Endothelial cell of umbilical vein (primary cell): Measurements from ENCODE around the gene AKT1. TPM values are rescaled to one million over a fixed set of nuclear protein-coding genes. Genes with fewer than 3 reads are reported as not detected.

Experiments
- BruUV-seq: library from RNA; stranded (reverse); fragments of 400-500 nt; replicated peaks from 2 replicates; lab custom pipeline; 2021; lab: Mats Ljungman, UMichigan
- CTCF ChIA-PET: fragments of 300-600, 350-600 bp; sonication (Branson Sonifier 250); formaldehyde crosslinking; loops from one replicate; lab custom pipeline; 2021; ENCODE audit warnings: antibody characterized with exemption, inconsistent platforms; lab: Charles Lee
- POLR2A ChIA-PET: fragments of 300-600, 350-600 bp; sonication (Branson Sonifier 250); formaldehyde crosslinking; loops from one replicate; lab custom pipeline; 2021; ENCODE audit warnings: antibody characterized with exemption, inconsistent platforms; lab: Charles Lee
- DNase-seq: peaks from one replicate; pipeline ENCODE4 v3.0.0-alpha.2; 2011; ENCODE audit warnings: low read depth, low spot score
- FAIRE-seq: peaks from 2 replicates; lab custom pipeline; 2011; peaks lifted over from hg19 to GRCh38; lab: Jason Lieb, UNC
- H2AFZ ChIP-seq: 2 replicates; pipeline ENCODE4 v1.6.0; 2012; ENCODE audit warnings: low read depth, low read length, control low read depth, inconsistent platforms
- H3K27ac ChIP-seq: 2 replicates; pipeline ENCODE4 v1.5.1; 2011; ENCODE audit warnings: low read depth, mild to moderate bottlenecking, control low read depth, low read length, moderate library complexity; ENCODE audit not compliant: insufficient read depth
- H3K27me3 ChIP-seq, 2 experiments: 2 replicates each; pipeline versions ENCODE4 v1.6.0 to v1.6.1; 2011; ENCODE audit warnings: low read length in 2 of 2, mixed read lengths in 1 of 2; ENCODE audit not compliant: control insufficient read depth in 2 of 2, insufficient read depth in 2 of 2
- H3K36me3 ChIP-seq, 2 experiments: 2 replicates in 1 of 2; 3 replicates in 1 of 2; pipeline ENCODE4 v1.5.1; 2011; ENCODE audit warnings: low read length in 2 of 2, mild to moderate bottlenecking in 1 of 2, moderate library complexity in 1 of 2; ENCODE audit not compliant: control insufficient read depth in 2 of 2, insufficient read depth in 2 of 2; ENCODE audit errors: extremely low read depth in 1 of 2
- H3K4me1 ChIP-seq: 3 replicates; pipeline ENCODE4 v1.5.1; 2011; ENCODE audit warnings: mild to moderate bottlenecking, low read length; ENCODE audit not compliant: control insufficient read depth, insufficient read depth; ENCODE audit errors: extremely low read depth
- H3K4me2 ChIP-seq: 2 replicates; pipeline ENCODE4 v1.6.1; 2011; ENCODE audit warnings: low read length, control low read depth, mixed read lengths; ENCODE audit not compliant: insufficient read depth
- H3K4me3 ChIP-seq, 3 experiments: fragments of 200-600 bp in 1 of 3; sonication (generic), shearing (Covaris generic) in 1 of 3; replicated peaks in 1 of 3; 2 replicates each; pipeline ENCODE4 v1.5.1; 2011 to 2016; ENCODE audit warnings: control low read depth in 3 of 3, low read length in 3 of 3, mild to moderate bottlenecking in 2 of 3, inconsistent platforms in 1 of 3, low read depth in 1 of 3, moderate library complexity in 1 of 3; ENCODE audit not compliant: insufficient read depth in 1 of 3
- H3K79me2 ChIP-seq: 2 replicates; pipeline ENCODE4 v1.6.0; 2012; ENCODE audit warnings: low read length, inconsistent platforms; ENCODE audit not compliant: control insufficient read depth, insufficient read depth
- H3K9ac ChIP-seq: replicated peaks from 2 replicates; pipeline ENCODE3; 2011; ENCODE audit warnings: low read length, control low read depth; ENCODE audit not compliant: insufficient read depth; ENCODE audit errors: extremely low read depth
- H3K9me1 ChIP-seq: replicated peaks from 3 replicates; pipeline ENCODE4 v1.6.0; 2011; ENCODE audit warnings: mild to moderate bottlenecking, low read length; ENCODE audit not compliant: control insufficient read depth, insufficient read depth; ENCODE audit errors: extremely low read depth
- H3K9me3 ChIP-seq: replicated peaks from 2 replicates; pipeline ENCODE4 v1.5.1; 2012; ENCODE audit warnings: low read length, inconsistent platforms; ENCODE audit not compliant: control insufficient read depth, insufficient read depth
- H4K20me1 ChIP-seq: replicated peaks from 2 replicates; pipeline ENCODE3; 2011; ENCODE audit warnings: mild to moderate bottlenecking, low read length; ENCODE audit not compliant: control insufficient read depth, insufficient read depth; ENCODE audit errors: extremely low read depth
- CTCF ChIP-seq, 2 donors: IDR thresholded peaks; 1 replicate in 1 of 2; 2 replicates in 1 of 2; pipeline ENCODE4 v1.5.1; 2011; ENCODE audit warnings: low read length in 2 of 2, mild to moderate bottlenecking in 2 of 2, moderate library complexity in 2 of 2, control low read depth in 1 of 2, inconsistent platforms in 1 of 2, low read depth in 1 of 2; ENCODE audit not compliant: insufficient read depth in 1 of 2; ENCODE audit errors: extremely low read depth in 1 of 2
- EZH2 ChIP-seq: IDR thresholded peaks from 2 replicates; pipeline ENCODE4 v1.6.1; 2012; ENCODE audit warnings: borderline replicate concordance, low read depth, mild to moderate bottlenecking, moderate library complexity, low read length, inconsistent platforms; ENCODE audit not compliant: severe bottlenecking
- FOS ChIP-seq: IDR thresholded peaks from 2 replicates; pipeline ENCODE4 v1.6.1; 2011; ENCODE audit warnings: mild to moderate bottlenecking, low read length, moderate library complexity, borderline replicate concordance; ENCODE audit not compliant: insufficient read depth
- GATA2 ChIP-seq: IDR thresholded peaks from 2 replicates; pipeline ENCODE4 v1.7.0; 2011; ENCODE audit warnings: low read depth, mild to moderate bottlenecking, moderate library complexity, mixed read lengths, low read length; ENCODE audit not compliant: insufficient read length, insufficient read depth
- JUN ChIP-seq: IDR thresholded peaks from 2 replicates; pipeline ENCODE4 v1.6.1; 2011; ENCODE audit warnings: borderline replicate concordance, low read depth; ENCODE audit not compliant: insufficient read length, insufficient read depth
- MYC ChIP-seq: IDR thresholded peaks from one replicate; pipeline ENCODE4 v1.6.1; 2011; ENCODE audit warnings: mild to moderate bottlenecking, low read depth, low read length
- POLR2A ChIP-seq: IDR thresholded peaks from 2 replicates; pipeline ENCODE4 v1.6.1; 2012; ENCODE audit warnings: low read depth, mild to moderate bottlenecking, control low read depth, low read length
- POLR2AphosphoS5 ChIP-seq: IDR thresholded peaks from 2 replicates; pipeline ENCODE4 v1.6.1; 2012; ENCODE audit warnings: low read depth, mild to moderate bottlenecking, control low read depth, low read length, moderate library complexity; ENCODE audit not compliant: insufficient read depth
- dilution Hi-C: fragments of 300-500 bp; cut with MboI; formaldehyde crosslinking; loops from one replicate; pipeline ENCODE4 v1.15.0; 2019; ENCODE audit warnings: low sequenced_read_pairs; ENCODE audit not compliant: extremely low pct_ligation_motif_present
- intact Hi-C: fragments of 100-400 bp; cut with micrococcal nuclease; formaldehyde crosslinking; loops from one replicate; pipeline ENCODE4 v1.10.0; 2022
- polyA plus RNA-seq, 4 experiments: library from polyadenylated mRNA; depleted of rRNA in 3 of 4; stranded (reverse) in 3 of 4; unstranded in 1 of 4; fragments of >200 nt; gene quantifications; 2 replicates each; pipeline versions ENCODE4 v1.2.1 to v1.2.3, GENCODE V29; 2011 to 2012; ENCODE audit warnings: missing spikeins in 1 of 4
- total RNA-seq: library from RNA; stranded (reverse); gene quantifications from 2 replicates; pipeline ENCODE4 v1.2.3, GENCODE V29; 2021
- TF ChIP-seq, protein P1 (sequence below): IDR thresholded peaks from 2 replicates; pipeline ENCODE4 v1.6.1; 2011; ENCODE audit not compliant: insufficient read depth, insufficient read length

AKT1 gene
- total and polyA plus RNA-seq, 2 donors (not counting 3 experiments of a cell fraction or from before 2014, with no cell fraction given): 177 to 191 TPM

DNA sequence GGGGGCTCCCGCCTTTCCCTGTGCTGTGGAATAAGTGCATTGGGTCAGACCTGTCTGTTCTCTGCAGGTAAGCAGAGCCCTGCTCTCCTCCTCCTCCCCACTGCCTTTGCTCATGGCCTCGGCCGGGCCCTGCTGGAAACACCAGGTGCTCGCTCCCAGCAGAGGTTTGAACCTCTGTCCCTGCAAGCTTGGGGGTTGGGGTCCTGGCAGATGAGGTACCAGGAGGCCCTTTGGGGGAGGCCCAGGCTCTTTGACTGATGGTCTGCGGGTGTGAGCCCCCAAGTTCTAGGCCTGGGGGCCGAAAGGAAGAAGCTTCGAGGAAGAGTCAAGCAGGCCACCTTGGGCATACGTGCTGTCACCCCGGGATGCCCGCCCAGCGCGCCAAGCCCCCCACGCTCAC is 47.5 kb upstream of the AKT1 start:
- H4K20me1 ChIP-seq: no peaks in the 10 kb centered on the region
- FAIRE-seq: no peak
- H3K4me3 ChIP-seq: no peak overlapping the region
- H3K9ac ChIP-seq: no peak overlapping the region
- intact Hi-C loops: no loop called here
- POLR2A ChIA-PET: no interaction called here
- TF ChIP-seq FOS (no peak), CTCF (IDR thresholded peaks at IDR 0.05; ENCODE audit: extremely low read depth in 1 of 2, insufficient read depth in 1 of 2, low read depth in 1 of 2, low read length in 2 of 2) (no peak), EZH2 (no peak), POLR2A (no peak), GATA2 (no peak), POLR2AphosphoS5 (no peak), JUN (no peak), MYC (no peak)
- TF ChIP-seq, protein P1, sequence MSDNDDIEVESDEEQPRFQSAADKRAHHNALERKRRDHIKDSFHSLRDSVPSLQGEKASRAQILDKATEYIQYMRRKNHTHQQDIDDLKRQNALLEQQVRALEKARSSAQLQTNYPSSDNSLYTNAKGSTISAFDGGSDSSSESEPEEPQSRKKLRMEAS: no peak
- H3K9me3 ChIP-seq: no peaks in the 10 kb centered on the region
- H3K4me1 ChIP-seq: no peaks in the 10 kb centered on the region
- H3K4me2 ChIP-seq: no peak overlapping the region
- no peaks in the 10 kb centered on the region for H3K9me1 ChIP-seq
- peaks cover 43 to 53% of the 10 kb centered on the region in 2 experiments for H3K27me3 ChIP-seq
- dilution Hi-C loops: no loop called here
- H3K36me3 ChIP-seq: no peaks in the 10 kb centered on the region
- BruUV-seq: no TSS peak
- H3K27ac ChIP-seq: no peak overlapping the region
- H3K79me2 ChIP-seq: no peaks in the 10 kb centered on the region
- H2AFZ ChIP-seq: no peak overlapping the region
- CTCF ChIA-PET: interaction anchor here (1.6 to 1.7 kb wide), 2 partner anchors 17 to 74 kb away, joined by 4 to 6 read pairs; no protein-coding TSS in a partner anchor
- no peak for DNase-seq
